NB4 (cell line): ENCODE data around the gene LHX5.

Source experiments
- DNase-seq: peaks from one replicate; pipeline ENCODE4 v3.0.0; 2010; ENCODE audit warnings: low read depth
- H3K4me3 ChIP-seq: one replicate; pipeline ENCODE4 v1.5.1; 2011; ENCODE audit warnings: mild to moderate bottlenecking, low read depth, low read length, moderate library complexity
- CTCF ChIP-seq: IDR thresholded peaks from one replicate; pipeline ENCODE4 v1.5.1; 2012; ENCODE audit warnings: low read depth, low read length
- MAX ChIP-seq: IDR thresholded peaks from 2 replicates; pipeline ENCODE4 v1.6.1; 2011; ENCODE audit warnings: low read depth, low read length
- MYC ChIP-seq: IDR thresholded peaks from 2 replicates; pipeline ENCODE4 v1.6.1; 2011; ENCODE audit warnings: low read depth, low read length
- POLR2A ChIP-seq: IDR thresholded peaks from 2 replicates; pipeline ENCODE4 v1.6.1; 2011; ENCODE audit warnings: mild to moderate bottlenecking; ENCODE audit not compliant: insufficient read length; ENCODE audit errors: extremely low read depth

Gene LHX5

GRCh38 chr12:113470871-113471618, 626 bp downstream of the LHX5 start:
- H3K4me3 ChIP-seq = no peak overlapping the region
- DNase-seq = no peak
- TF ChIP-seq MYC (no peak), CTCF (no peak), POLR2A (no peak), MAX (no peak)

GRCh38 chr12:113469949-113470743, 1.5 kb downstream of the LHX5 start:
- no peak for DNase-seq
- TF ChIP-seq MYC (no peak), MAX (no peak), CTCF (no peak), POLR2A (no peak)
- H3K4me3 ChIP-seq = no peak overlapping the region

GRCh38 chr12:113469224-113469948, 2.3 kb downstream of the LHX5 start:
- H3K4me3 ChIP-seq = no peak overlapping the region
- TF ChIP-seq MAX = no peak
- no peak for TF ChIP-seq POLR2A
- TF ChIP-seq CTCF = no peak
- no peak for TF ChIP-seq MYC
- no peak for DNase-seq

GRCh38 chr12:113468365-113469223, 3.1 kb downstream of the LHX5 start:
- DNase-seq = no peak
- TF ChIP-seq POLR2A (no peak), MYC (no peak), MAX (no peak), CTCF (no peak)
- H3K4me3 ChIP-seq = no peak overlapping the region
